Measurements from ENCODE around the gene DUSP7.

- TF ChIP-seq CTCF (IDR thresholded peaks at IDR 0.05 in 8 of 11, conservative IDR thresholded peaks at IDR 0.05 in 3 of 11) (no peak), POLR2A (IDR thresholded peaks at IDR 0.05) (no peak)
Measured at GRCh38 chr3:52061121-52061910, 4.9 kb upstream of the DUSP7 start.

Data from spleen (tissue), 7 donors.